Measurements from ENCODE around the gene GZMM. TPM values are rescaled to one million over a fixed set of nuclear protein-coding genes. Genes with fewer than 3 reads are reported as not detected.

Gene GZMM
- total RNA-seq, 1 experiment from 2014 or later, result not detected

GRCh38 chr19:530134-531008 lies 13.5 kb upstream of the GZMM start:
- Histone ChIP-seq H3K36me3 (no peaks in the 10 kb centered on the region), H3K27me3 (no peaks in the 10 kb centered on the region), H3K9me3 (no peaks in the 10 kb centered on the region), H3K4me3 (peak overlapping the region; percentile 59)
- no peak for DNase-seq

- peak; percentile 76 for DNase-seq
- H3K4me3 ChIP-seq, result peak overlapping the region; percentile 59
- H3K9me3 ChIP-seq, result no peaks in the 10 kb centered on the region
- no peaks in the 10 kb centered on the region for H3K27me3 ChIP-seq
- H3K36me3 ChIP-seq, result no peaks in the 10 kb centered on the region
These were observed 12.7 kb upstream of the GZMM start for GRCh38 chr19:531009-531752.

- Histone ChIP-seq H3K4me3 (peak within 1 kb of the TSS; percentile 73), H3K9me3 (no peaks in the 10 kb centered on the region), H3K27me3 (no peaks in the 10 kb centered on the region), H3K36me3 (no peaks in the 10 kb centered on the region)
- no peak for DNase-seq
These were observed 11.9 kb upstream of the GZMM start, which contains the start of gene CDC34 for GRCh38 chr19:531753-532560. TSS of gene CDC34 (plus strand) at chr19:531760. CDS start at chr19:531932, 172 bp downstream.

GRCh38 chr19:532561-533363 lies 11.1 kb upstream of the GZMM start:
- DNase-seq, result peak; percentile 59
- H3K4me3 ChIP-seq, result peak overlapping the region; percentile 73
- no peaks in the 10 kb centered on the region for H3K9me3 ChIP-seq
- no peaks in the 10 kb centered on the region for H3K36me3 ChIP-seq
- H3K27me3 ChIP-seq, result no peaks in the 10 kb centered on the region

- Histone ChIP-seq H3K9me3 (no peaks in the 10 kb centered on the region), H3K4me3 (peak overlapping the region; percentile 73), H3K36me3 (no peaks in the 10 kb centered on the region), H3K27me3 (no peaks in the 10 kb centered on the region)
- DNase-seq, result no peak
These were observed 10.3 kb upstream of the GZMM start for GRCh38 chr19:533364-534058.

- no peak for DNase-seq
- Histone ChIP-seq H3K27me3 (no peaks in the 10 kb centered on the region), H3K9me3 (no peaks in the 10 kb centered on the region), H3K4me3 (no peak overlapping the region), H3K36me3 (no peaks in the 10 kb centered on the region)
These were observed 9.8 kb upstream of the GZMM start for GRCh38 chr19:534088-534487.

GRCh38 chr19:535017-535835 lies 8.6 kb upstream of the GZMM start:
- H3K27me3 ChIP-seq, result no peaks in the 10 kb centered on the region
- no peaks in the 10 kb centered on the region for H3K36me3 ChIP-seq
- no peaks in the 10 kb centered on the region for H3K9me3 ChIP-seq
- no peak overlapping the region for H3K4me3 ChIP-seq
- no peak for DNase-seq

GRCh38 chr19:536031-536880 lies 7.6 kb upstream of the GZMM start:
- H3K27me3 ChIP-seq, result no peaks in the 10 kb centered on the region
- no peaks in the 10 kb centered on the region for H3K9me3 ChIP-seq
- no peak overlapping the region for H3K4me3 ChIP-seq
- no peaks in the 10 kb centered on the region for H3K36me3 ChIP-seq
- DNase-seq, result no peak

GRCh38 chr19:536881-537404 lies 6.9 kb upstream of the GZMM start:
- no peaks in the 10 kb centered on the region for H3K27me3 ChIP-seq
- H3K36me3 ChIP-seq, result no peaks in the 10 kb centered on the region
- no peak for DNase-seq
- H3K9me3 ChIP-seq, result no peaks in the 10 kb centered on the region
- no peak overlapping the region for H3K4me3 ChIP-seq

GRCh38 chr19:538641-539428 lies 5.0 kb upstream of the GZMM start:
- Histone ChIP-seq H3K27me3 (no peaks in the 10 kb centered on the region), H3K9me3 (no peaks in the 10 kb centered on the region), H3K36me3 (no peaks in the 10 kb centered on the region), H3K4me3 (no peak overlapping the region)
- DNase-seq, result no peak

- Histone ChIP-seq H3K4me3 (no peak overlapping the region), H3K36me3 (no peaks in the 10 kb centered on the region), H3K27me3 (no peaks in the 10 kb centered on the region), H3K9me3 (no peaks in the 10 kb centered on the region)
- no peak for DNase-seq
These were observed 4.3 kb upstream of the GZMM start for GRCh38 chr19:539429-540030.

GRCh38 chr19:540867-541637 lies 2.8 kb upstream of the GZMM start:
- no peaks in the 10 kb centered on the region for H3K9me3 ChIP-seq
- no peak for DNase-seq
- no peak overlapping the region for H3K4me3 ChIP-seq
- H3K27me3 ChIP-seq, result no peaks in the 10 kb centered on the region
- H3K36me3 ChIP-seq, result no peaks in the 10 kb centered on the region
